ENCODE results near the gene ZNF221. TPM values are rescaled to one million over a fixed set of nuclear protein-coding genes. Genes with fewer than 3 reads are reported as not detected.

ZNF221 gene
- total and polyA plus RNA-seq, 2 donors from 2014 or later: 0.54 to 6.2 TPM

GRCh38 chr19:43956827-43957226, 5.8 kb downstream of the ZNF221 start:
- no peak overlapping the region for H3K9ac ChIP-seq (ENCODE audit: low read length in 3 of 3)
- TF ChIP-seq CTCF (IDR thresholded peaks at IDR 0.05; ENCODE audit: borderline replicate concordance, extremely low read depth, insufficient read depth): no peak
- H3K27ac ChIP-seq (ENCODE audit: low read depth in 2 of 2, low read length in 2 of 2): no peak overlapping the region
- H3K9me3 ChIP-seq (ENCODE audit: control insufficient read depth in 2 of 3, insufficient read depth in 1 of 3, low read length in 3 of 3): peaks cover 0 to 57% (median 6%) of the 10 kb centered on the region in 3 donors
- peaks cover 0 to 2% (median 0%) of the 10 kb centered on the region in 3 donors for H3K36me3 ChIP-seq (ENCODE audit: control insufficient read depth in 2 of 3, insufficient read depth in 3 of 3, low read length in 3 of 3)
- no peak for DNase-seq
- no peaks in the 10 kb centered on the region for H3K4me1 ChIP-seq (ENCODE audit: control insufficient read depth in 2 of 3, insufficient read depth in 2 of 3, low read depth in 1 of 3, low read length in 3 of 3)
- intact Hi-C loops (cut with DNase I): no loop called here
- H3K27me3 ChIP-seq (ENCODE audit: control insufficient read depth, insufficient read depth, low read length): no peaks in the 10 kb centered on the region
- no peak for FAIRE-seq
- no peak overlapping the region for H3K4me3 ChIP-seq (ENCODE audit: low read length in 3 of 3)

GRCh38 chr19:43957891-43958290, 6.9 kb downstream of the ZNF221 start:
- Histone ChIP-seq H3K36me3 (ENCODE audit: control insufficient read depth in 2 of 3, insufficient read depth in 3 of 3, low read length in 3 of 3) (peaks cover 0 to 2% (median 0%) of the 10 kb centered on the region in 3 donors), H3K4me3 (ENCODE audit: low read length in 3 of 3) (no peak overlapping the region), H3K27me3 (ENCODE audit: control insufficient read depth, insufficient read depth, low read length) (no peaks in the 10 kb centered on the region), H3K9me3 (ENCODE audit: control insufficient read depth in 2 of 3, insufficient read depth in 1 of 3, low read length in 3 of 3) (peaks cover 2 to 61% (median 11%) of the 10 kb centered on the region in 3 donors), H3K9ac (ENCODE audit: low read length in 3 of 3) (no peak overlapping the region), H3K4me1 (ENCODE audit: control insufficient read depth in 2 of 3, insufficient read depth in 2 of 3, low read depth in 1 of 3, low read length in 3 of 3) (no peaks in the 10 kb centered on the region), H3K27ac (ENCODE audit: low read depth in 2 of 2, low read length in 2 of 2) (no peak overlapping the region)
- intact Hi-C loops (cut with DNase I): no loop called here
- no peak for TF ChIP-seq CTCF (IDR thresholded peaks at IDR 0.05; ENCODE audit: borderline replicate concordance, extremely low read depth, insufficient read depth)
- DNase-seq (no peak), FAIRE-seq (no peak)

- no peak for DNase-seq
- no peak overlapping the region for H3K4me3 ChIP-seq (ENCODE audit: low read length in 3 of 3)
- peaks cover 10 to 70% (median 29%) of the 10 kb centered on the region in 3 donors for H3K9me3 ChIP-seq (ENCODE audit: control insufficient read depth in 2 of 3, insufficient read depth in 1 of 3, low read length in 3 of 3)
- no peak for FAIRE-seq
- intact Hi-C loops (cut with DNase I): no loop called here
- no peaks in the 10 kb centered on the region for H3K4me1 ChIP-seq (ENCODE audit: control insufficient read depth in 2 of 3, insufficient read depth in 2 of 3, low read depth in 1 of 3, low read length in 3 of 3)
- no peak overlapping the region for H3K27ac ChIP-seq (ENCODE audit: low read depth in 2 of 2, low read length in 2 of 2)
- peaks cover 11 to 20% (median 16%) of the 10 kb centered on the region in 3 donors for H3K36me3 ChIP-seq (ENCODE audit: control insufficient read depth in 2 of 3, insufficient read depth in 3 of 3, low read length in 3 of 3)
- H3K27me3 ChIP-seq (ENCODE audit: control insufficient read depth, insufficient read depth, low read length): no peaks in the 10 kb centered on the region
- no peak for TF ChIP-seq CTCF (IDR thresholded peaks at IDR 0.05; ENCODE audit: borderline replicate concordance, extremely low read depth, insufficient read depth)
- no peak overlapping the region for H3K9ac ChIP-seq (ENCODE audit: low read length in 3 of 3)
Observed at GRCh38 chr19:43960411-43960810, 9.4 kb downstream of the ZNF221 start.
